GM23338 (cell line): Measurements from ENCODE around the gene MRPS6. TPM values are rescaled to one million over a fixed set of nuclear protein-coding genes. Genes with fewer than 3 reads are reported as not detected.
A peak's percentile ranks its signal among the peaks of the same experiment; 100 is the strongest.

ENCODE experiments used
- ATAC-seq: fragments of 200-7000 bp; cut with Tn5 transposase; 3 replicates; pipeline ENCODE4 v1.9.1; 2020
- DNase-seq: peaks from one replicate; pipeline ENCODE4 v3.0.0-alpha.2; 2015; ENCODE audit warnings: low spot score
- H2AFZ ChIP-seq: fragments of 200-600 bp; sonication (generic); 2 replicates; pipeline ENCODE4 v1.8.0; 2016; ENCODE audit warnings: antibody characterized with exemption, mild to moderate bottlenecking, moderate library complexity
- H3F3A ChIP-seq: fragments of 200-600 bp; sonication (generic); replicated peaks from 2 replicates; pipeline ENCODE4 v1.8.0; 2017; ENCODE audit warnings: antibody characterized with exemption, mixed run types, low read depth
- H3K27ac ChIP-seq: fragments of 200-600 bp; sonication (generic); 2 replicates; pipeline ENCODE4 v1.6.1; 2016; ENCODE audit warnings: low read depth
- H3K27me3 ChIP-seq: fragments of 200-600 bp; sonication (generic); 2 replicates; pipeline ENCODE4 v1.8.0; 2016; ENCODE audit warnings: mild to moderate bottlenecking, mixed run types, moderate library complexity; ENCODE audit not compliant: insufficient read depth
- H3K36me3 ChIP-seq: fragments of 200-600 bp; sonication (generic); 2 replicates; pipeline ENCODE4 v1.8.0; 2016; ENCODE audit warnings: mild to moderate bottlenecking; ENCODE audit not compliant: insufficient read depth
- H3K4me1 ChIP-seq: fragments of 200-600 bp; sonication (generic); 2 replicates; pipeline ENCODE4 v1.8.0; 2016; ENCODE audit warnings: mild to moderate bottlenecking, moderate library complexity; ENCODE audit not compliant: insufficient read depth
- H3K4me2 ChIP-seq: fragments of 200-600 bp; sonication (generic); 2 replicates; pipeline ENCODE4 v1.7.1; 2017; ENCODE audit warnings: mixed run types
- H3K4me3 ChIP-seq: fragments of 200-600 bp; sonication (generic); 2 replicates; pipeline ENCODE4 v1.6.1; 2016; ENCODE audit warnings: mixed run types
- H3K79me2 ChIP-seq: fragments of 200-600 bp; sonication (generic); replicated peaks from 2 replicates; pipeline ENCODE4 v1.8.0; 2017; ENCODE audit warnings: mild to moderate bottlenecking; ENCODE audit not compliant: insufficient read depth
- H3K9me2 ChIP-seq: fragments of 200-600 bp; sonication (generic); 2 replicates; pipeline ENCODE4 v1.8.0; 2017; ENCODE audit not compliant: insufficient read depth
- H4K20me1 ChIP-seq: fragments of 200-600 bp; sonication (generic); replicated peaks from 2 replicates; pipeline ENCODE4 v1.8.0; 2017; ENCODE audit warnings: mild to moderate bottlenecking; ENCODE audit not compliant: insufficient read depth
- H3K27ac Mint-ChIP-seq: 2 replicates; pipeline ENCODE4 v1.8.0; 2020; ENCODE audit warnings: inconsistent platforms, mild to moderate bottlenecking, moderate library complexity, mixed read lengths
- H3K27me3 Mint-ChIP-seq: 3 replicates; pipeline ENCODE4 v1.8.0; 2022; ENCODE audit warnings: low read depth, mild to moderate bottlenecking, moderate library complexity, mixed read lengths, inconsistent platforms; ENCODE audit not compliant: insufficient read depth, poor library complexity
- H3K36me3 Mint-ChIP-seq: 3 replicates; pipeline ENCODE4 v1.8.0; 2021; ENCODE audit warnings: low read depth, mild to moderate bottlenecking, inconsistent platforms, moderate library complexity, mixed read lengths
- H3K4me1 Mint-ChIP-seq: 3 replicates; pipeline ENCODE4 v1.8.0; 2020; ENCODE audit warnings: mild to moderate bottlenecking, inconsistent platforms, mixed read lengths
- H3K4me3 Mint-ChIP-seq: 3 replicates; pipeline ENCODE4 v1.8.0; 2021; ENCODE audit warnings: moderate library complexity, mild to moderate bottlenecking, inconsistent platforms, mixed read lengths
- H3K9me3 Mint-ChIP-seq: 3 replicates; pipeline ENCODE4 v1.8.0; 2020; ENCODE audit warnings: moderate library complexity, mild to moderate bottlenecking, inconsistent platforms, mixed read lengths
- CREB1 ChIP-seq: fragments of 250-450 bp; sonication (Bioruptor Pico); IDR thresholded peaks from 2 replicates; pipeline ENCODE4 v1.5.0; 2020; ENCODE audit warnings: low read depth, mild to moderate bottlenecking, moderate library complexity
- ETS1 ChIP-seq: IDR thresholded peaks from 2 replicates; pipeline ENCODE4 v1.6.1; 2016; ENCODE audit warnings: antibody characterized with exemption
- EZH2 ChIP-seq: fragments of 200-600 bp; sonication (generic); IDR thresholded peaks from one replicate; pipeline ENCODE4 v1.8.0; 2017; ENCODE audit warnings: antibody characterized with exemption, mild to moderate bottlenecking, low read depth; ENCODE audit not compliant: unreplicated experiment
- EZH2phosphoT487 ChIP-seq: fragments of 200-600 bp; sonication (generic); IDR thresholded peaks from one replicate; pipeline ENCODE4 v1.8.1; 2018; ENCODE audit warnings: antibody characterized with exemption; ENCODE audit not compliant: unreplicated experiment
- JUNB ChIP-seq: IDR thresholded peaks from one replicate; pipeline ENCODE4 v1.6.1; 2016; ENCODE audit warnings: antibody characterized with exemption; ENCODE audit not compliant: unreplicated experiment
- NANOG ChIP-seq: IDR thresholded peaks from 2 replicates; pipeline ENCODE4 v1.6.1; 2016; ENCODE audit warnings: antibody characterized with exemption, borderline replicate concordance
- POLR2AphosphoS5 ChIP-seq: IDR thresholded peaks from 2 replicates; pipeline ENCODE4 v1.6.1; 2016; ENCODE audit warnings: antibody characterized with exemption, low read depth
- REST ChIP-seq: IDR thresholded peaks from one replicate; pipeline ENCODE4 v1.6.1; 2018; ENCODE audit warnings: antibody characterized with exemption; ENCODE audit not compliant: unreplicated experiment
- STAT1 ChIP-seq: IDR thresholded peaks from one replicate; pipeline ENCODE4 v1.6.1; 2016; ENCODE audit warnings: antibody characterized with exemption; ENCODE audit not compliant: unreplicated experiment
- ZNF114 ChIP-seq: fragments of 250-450 bp; sonication (Bioruptor Pico); IDR thresholded peaks from 2 replicates; pipeline ENCODE4 v1.5.0; 2020; ENCODE audit warnings: mild to moderate bottlenecking, moderate library complexity
- ZNF331 ChIP-seq: fragments of 250-450 bp; sonication (Bioruptor Pico); IDR thresholded peaks from 2 replicates; pipeline ENCODE4 v1.5.0; 2020; ENCODE audit warnings: low read depth, mild to moderate bottlenecking, moderate library complexity
- polyA plus RNA-seq: library from polyadenylated mRNA; unstranded; fragments of >200 nt; fragmentation: Nextera tagmentation; extraction: Ambion mirVana; gene quantifications from 2 replicates; pipeline ENCODE4 v1.2.1, GENCODE V29; 2016
- total RNA-seq: library from RNA; depleted of rRNA; stranded (reverse); fragments of >200 nt; shearing (Covaris generic); gene quantifications from 2 replicates; pipeline ENCODE4 v1.2.3, GENCODE V29; 2014
- TF ChIP-seq, protein P1 (sequence below), 2 experiments: fragments of 200-600 bp in 1 of 2; sonication (generic) in 1 of 2; conservative IDR thresholded peaks; 2 replicates each; pipeline versions ENCODE4 v1.5.1 to v1.6.1; 2016 to 2017; ENCODE audit warnings: antibody characterized with exemption in 2 of 2, low read depth in 2 of 2, mild to moderate bottlenecking in 2 of 2, moderate library complexity in 1 of 2
- TF ChIP-seq, protein P2 (sequence below): fragments of 250-450 bp; sonication (Bioruptor Pico); IDR thresholded peaks from 2 replicates; pipeline ENCODE4 v1.5.0; 2020; ENCODE audit warnings: mild to moderate bottlenecking, moderate library complexity

The MRPS6 gene
- total and polyA plus RNA-seq, 2 experiments from 2014 or later = 80.5 to 242 TPM

- H3F3A ChIP-seq = no peaks in the 10 kb centered on the region
- no peaks in the 10 kb centered on the region for H3K36me3 ChIP-seq
- Mint-ChIP-seq H3K27ac (no peak overlapping the region; the same call in 1 of the 2 replicates), H3K4me1 (peaks cover 34% of the 10 kb centered on the region), H3K36me3 (peaks cover 11% of the 10 kb centered on the region), H3K27me3 (no peaks in the 10 kb centered on the region), H3K9me3 (no peaks in the 10 kb centered on the region), H3K4me3 (no peak overlapping the region)
- H3K27ac ChIP-seq = peak overlapping the region; percentile 4; the same call in 1 of the 2 replicates
- peaks cover 100% of the 10 kb centered on the region for H3K79me2 ChIP-seq
- no peak for DNase-seq
- no peaks in the 10 kb centered on the region for H3K9me2 ChIP-seq
- peaks cover 69% of the 10 kb centered on the region for H4K20me1 ChIP-seq
- H3K27me3 ChIP-seq = no peaks in the 10 kb centered on the region
- H3K4me2 ChIP-seq = no peak overlapping the region
- H2AFZ ChIP-seq = no peak overlapping the region
- TF ChIP-seq, protein P1, sequence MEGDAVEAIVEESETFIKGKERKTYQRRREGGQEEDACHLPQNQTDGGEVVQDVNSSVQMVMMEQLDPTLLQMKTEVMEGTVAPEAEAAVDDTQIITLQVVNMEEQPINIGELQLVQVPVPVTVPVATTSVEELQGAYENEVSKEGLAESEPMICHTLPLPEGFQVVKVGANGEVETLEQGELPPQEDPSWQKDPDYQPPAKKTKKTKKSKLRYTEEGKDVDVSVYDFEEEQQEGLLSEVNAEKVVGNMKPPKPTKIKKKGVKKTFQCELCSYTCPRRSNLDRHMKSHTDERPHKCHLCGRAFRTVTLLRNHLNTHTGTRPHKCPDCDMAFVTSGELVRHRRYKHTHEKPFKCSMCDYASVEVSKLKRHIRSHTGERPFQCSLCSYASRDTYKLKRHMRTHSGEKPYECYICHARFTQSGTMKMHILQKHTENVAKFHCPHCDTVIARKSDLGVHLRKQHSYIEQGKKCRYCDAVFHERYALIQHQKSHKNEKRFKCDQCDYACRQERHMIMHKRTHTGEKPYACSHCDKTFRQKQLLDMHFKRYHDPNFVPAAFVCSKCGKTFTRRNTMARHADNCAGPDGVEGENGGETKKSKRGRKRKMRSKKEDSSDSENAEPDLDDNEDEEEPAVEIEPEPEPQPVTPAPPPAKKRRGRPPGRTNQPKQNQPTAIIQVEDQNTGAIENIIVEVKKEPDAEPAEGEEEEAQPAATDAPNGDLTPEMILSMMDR (conservative IDR thresholded peaks at IDR 0.05; ENCODE audit: low read depth in 2 of 2) = no peak
- TF ChIP-seq, protein P2, sequence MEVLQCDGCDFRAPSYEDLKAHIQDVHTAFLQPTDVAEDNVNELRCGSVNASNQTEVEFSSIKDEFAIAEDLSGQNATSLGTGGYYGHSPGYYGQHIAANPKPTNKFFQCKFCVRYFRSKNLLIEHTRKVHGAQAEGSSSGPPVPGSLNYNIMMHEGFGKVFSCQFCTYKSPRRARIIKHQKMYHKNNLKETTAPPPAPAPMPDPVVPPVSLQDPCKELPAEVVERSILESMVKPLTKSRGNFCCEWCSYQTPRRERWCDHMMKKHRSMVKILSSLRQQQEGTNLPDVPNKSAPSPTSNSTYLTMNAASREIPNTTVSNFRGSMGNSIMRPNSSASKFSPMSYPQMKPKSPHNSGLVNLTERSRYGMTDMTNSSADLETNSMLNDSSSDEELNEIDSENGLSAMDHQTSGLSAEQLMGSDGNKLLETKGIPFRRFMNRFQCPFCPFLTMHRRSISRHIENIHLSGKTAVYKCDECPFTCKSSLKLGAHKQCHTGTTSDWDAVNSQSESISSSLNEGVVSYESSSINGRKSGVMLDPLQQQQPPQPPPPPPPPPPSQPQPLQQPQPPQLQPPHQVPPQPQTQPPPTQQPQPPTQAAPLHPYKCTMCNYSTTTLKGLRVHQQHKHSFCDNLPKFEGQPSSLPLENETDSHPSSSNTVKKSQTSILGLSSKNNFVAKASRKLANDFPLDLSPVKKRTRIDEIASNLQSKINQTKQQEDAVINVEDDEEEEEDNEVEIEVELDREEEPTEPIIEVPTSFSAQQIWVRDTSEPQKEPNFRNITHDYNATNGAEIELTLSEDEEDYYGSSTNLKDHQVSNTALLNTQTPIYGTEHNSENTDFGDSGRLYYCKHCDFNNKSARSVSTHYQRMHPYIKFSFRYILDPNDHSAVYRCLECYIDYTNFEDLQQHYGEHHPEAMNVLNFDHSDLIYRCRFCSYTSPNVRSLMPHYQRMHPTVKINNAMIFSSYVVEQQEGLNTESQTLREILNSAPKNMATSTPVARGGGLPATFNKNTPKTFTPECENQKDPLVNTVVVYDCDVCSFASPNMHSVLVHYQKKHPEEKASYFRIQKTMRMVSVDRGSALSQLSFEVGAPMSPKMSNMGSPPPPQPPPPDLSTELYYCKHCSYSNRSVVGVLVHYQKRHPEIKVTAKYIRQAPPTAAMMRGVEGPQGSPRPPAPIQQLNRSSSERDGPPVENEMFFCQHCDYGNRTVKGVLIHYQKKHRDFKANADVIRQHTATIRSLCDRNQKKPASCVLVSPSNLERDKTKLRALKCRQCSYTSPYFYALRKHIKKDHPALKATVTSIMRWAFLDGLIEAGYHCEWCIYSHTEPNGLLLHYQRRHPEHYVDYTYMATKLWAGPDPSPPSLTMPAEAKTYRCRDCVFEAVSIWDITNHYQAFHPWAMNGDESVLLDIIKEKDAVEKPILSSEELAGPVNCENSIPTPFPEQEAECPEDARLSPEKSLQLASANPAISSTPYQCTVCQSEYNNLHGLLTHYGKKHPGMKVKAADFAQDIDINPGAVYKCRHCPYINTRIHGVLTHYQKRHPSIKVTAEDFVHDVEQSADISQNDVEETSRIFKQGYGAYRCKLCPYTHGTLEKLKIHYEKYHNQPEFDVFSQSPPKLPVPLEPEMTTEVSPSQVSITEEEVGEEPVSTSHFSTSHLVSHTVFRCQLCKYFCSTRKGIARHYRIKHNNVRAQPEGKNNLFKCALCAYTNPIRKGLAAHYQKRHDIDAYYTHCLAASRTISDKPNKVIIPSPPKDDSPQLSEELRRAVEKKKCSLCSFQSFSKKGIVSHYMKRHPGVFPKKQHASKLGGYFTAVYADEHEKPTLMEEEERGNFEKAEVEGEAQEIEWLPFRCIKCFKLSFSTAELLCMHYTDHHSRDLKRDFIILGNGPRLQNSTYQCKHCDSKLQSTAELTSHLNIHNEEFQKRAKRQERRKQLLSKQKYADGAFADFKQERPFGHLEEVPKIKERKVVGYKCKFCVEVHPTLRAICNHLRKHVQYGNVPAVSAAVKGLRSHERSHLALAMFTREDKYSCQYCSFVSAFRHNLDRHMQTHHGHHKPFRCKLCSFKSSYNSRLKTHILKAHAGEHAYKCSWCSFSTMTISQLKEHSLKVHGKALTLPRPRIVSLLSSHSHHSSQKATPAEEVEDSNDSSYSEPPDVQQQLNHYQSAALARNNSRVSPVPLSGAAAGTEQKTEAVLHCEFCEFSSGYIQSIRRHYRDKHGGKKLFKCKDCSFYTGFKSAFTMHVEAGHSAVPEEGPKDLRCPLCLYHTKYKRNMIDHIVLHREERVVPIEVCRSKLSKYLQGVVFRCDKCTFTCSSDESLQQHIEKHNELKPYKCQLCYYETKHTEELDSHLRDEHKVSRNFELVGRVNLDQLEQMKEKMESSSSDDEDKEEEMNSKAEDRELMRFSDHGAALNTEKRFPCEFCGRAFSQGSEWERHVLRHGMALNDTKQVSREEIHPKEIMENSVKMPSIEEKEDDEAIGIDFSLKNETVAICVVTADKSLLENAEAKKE (CRISPR knock-in tag) = no peak
- TF ChIP-seq EZH2phosphoT487 (no peak), ETS1 (no peak), ZNF114 (CRISPR knock-in tag) (no peak), REST (no peak), JUNB (no peak), ZNF331 (no peak), EZH2 (no peak), NANOG (no peak), STAT1 (no peak), POLR2AphosphoS5 (no peak), CREB1 (CRISPR knock-in tag) (no peak)
- peaks cover 21% of the 10 kb centered on the region for H3K4me1 ChIP-seq
- ATAC-seq = no peak; the same call in 2 of the 3 replicates
- H3K4me3 ChIP-seq = no peak overlapping the region
Measured at GRCh38 chr21:34100790-34101189, 27.4 kb downstream of the MRPS6 start.
